Type B pancreatic cell (in vitro differentiated cells): ENCODE data around the gene HMCN1. TPM values are rescaled to one million over a fixed set of nuclear protein-coding genes. Genes with fewer than 3 reads are reported as not detected.

Source experiments
- DNase-seq: peaks from one replicate; pipeline ENCODE4 v3.0.0; 2021; ENCODE audit warnings: mixed read lengths; ENCODE audit not compliant: unreplicated experiment; ENCODE audit errors: extremely low spot score
- H3K27ac Mint-ChIP-seq: 2 replicates; pipeline ENCODE4 v1.8.0; 2021; ENCODE audit warnings: mild to moderate bottlenecking, mixed read lengths
- H3K27me3 Mint-ChIP-seq: 2 replicates; pipeline ENCODE4 v1.8.0; 2021; ENCODE audit warnings: mixed read lengths
- H3K36me3 Mint-ChIP-seq: 2 replicates; pipeline ENCODE4 v1.8.0; 2021; ENCODE audit warnings: mixed read lengths
- H3K4me1 Mint-ChIP-seq: one replicate; pipeline ENCODE4 v1.8.0; 2021; ENCODE audit warnings: mixed read lengths; ENCODE audit not compliant: unreplicated experiment
- H3K4me3 Mint-ChIP-seq: 2 replicates; pipeline ENCODE4 v1.8.0; 2021; ENCODE audit warnings: mild to moderate bottlenecking, mixed read lengths
- H3K9me3 Mint-ChIP-seq: 2 replicates; pipeline ENCODE4 v1.8.0; 2021; ENCODE audit warnings: mixed read lengths
- total RNA-seq: library from RNA; stranded (reverse); gene quantifications from 2 replicates; pipeline ENCODE4 v1.2.1, GENCODE V29; 2021; ENCODE audit warnings: low replicate concordance
- TF ChIP-seq, protein P1 (sequence below): fragments of 200-600 bp; sonication (generic); conservative IDR thresholded peaks from 2 replicates; pipeline ENCODE4 v1.5.0; 2021; ENCODE audit warnings: antibody characterized with exemption, mild to moderate bottlenecking

The HMCN1 gene
- total RNA-seq, 1 donor from 2014 or later: 13.2 TPM

DNA sequence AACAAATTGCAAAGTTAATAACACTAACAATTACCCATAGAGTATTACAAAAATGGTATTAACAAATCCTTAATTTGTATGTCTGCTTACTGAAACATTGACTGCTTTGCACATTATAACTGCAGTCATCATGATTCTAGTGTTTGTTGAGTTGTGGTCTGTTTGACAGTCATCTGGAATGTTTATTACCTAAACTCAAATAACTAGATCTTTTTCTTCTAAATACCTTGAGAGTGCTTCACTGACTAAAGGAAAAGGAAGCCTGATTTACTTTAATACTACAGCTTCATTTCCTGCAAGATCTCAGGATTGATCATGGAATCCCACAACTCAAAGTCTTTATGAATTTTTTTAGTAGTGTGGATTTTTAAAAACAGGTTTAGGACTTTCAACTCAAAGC lies 70.0 kb downstream of the HMCN1 start:
- Mint-ChIP-seq H3K4me3 (no peak overlapping the region), H3K27ac (no peak overlapping the region), H3K36me3 (peaks cover 4% of the 10 kb centered on the region), H3K27me3 (no peaks in the 10 kb centered on the region), H3K9me3 (no peaks in the 10 kb centered on the region), H3K4me1 (peaks cover 10% of the 10 kb centered on the region)
- DNase-seq: no peak
- TF ChIP-seq, protein P1, sequence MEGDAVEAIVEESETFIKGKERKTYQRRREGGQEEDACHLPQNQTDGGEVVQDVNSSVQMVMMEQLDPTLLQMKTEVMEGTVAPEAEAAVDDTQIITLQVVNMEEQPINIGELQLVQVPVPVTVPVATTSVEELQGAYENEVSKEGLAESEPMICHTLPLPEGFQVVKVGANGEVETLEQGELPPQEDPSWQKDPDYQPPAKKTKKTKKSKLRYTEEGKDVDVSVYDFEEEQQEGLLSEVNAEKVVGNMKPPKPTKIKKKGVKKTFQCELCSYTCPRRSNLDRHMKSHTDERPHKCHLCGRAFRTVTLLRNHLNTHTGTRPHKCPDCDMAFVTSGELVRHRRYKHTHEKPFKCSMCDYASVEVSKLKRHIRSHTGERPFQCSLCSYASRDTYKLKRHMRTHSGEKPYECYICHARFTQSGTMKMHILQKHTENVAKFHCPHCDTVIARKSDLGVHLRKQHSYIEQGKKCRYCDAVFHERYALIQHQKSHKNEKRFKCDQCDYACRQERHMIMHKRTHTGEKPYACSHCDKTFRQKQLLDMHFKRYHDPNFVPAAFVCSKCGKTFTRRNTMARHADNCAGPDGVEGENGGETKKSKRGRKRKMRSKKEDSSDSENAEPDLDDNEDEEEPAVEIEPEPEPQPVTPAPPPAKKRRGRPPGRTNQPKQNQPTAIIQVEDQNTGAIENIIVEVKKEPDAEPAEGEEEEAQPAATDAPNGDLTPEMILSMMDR: no peak

DNA sequence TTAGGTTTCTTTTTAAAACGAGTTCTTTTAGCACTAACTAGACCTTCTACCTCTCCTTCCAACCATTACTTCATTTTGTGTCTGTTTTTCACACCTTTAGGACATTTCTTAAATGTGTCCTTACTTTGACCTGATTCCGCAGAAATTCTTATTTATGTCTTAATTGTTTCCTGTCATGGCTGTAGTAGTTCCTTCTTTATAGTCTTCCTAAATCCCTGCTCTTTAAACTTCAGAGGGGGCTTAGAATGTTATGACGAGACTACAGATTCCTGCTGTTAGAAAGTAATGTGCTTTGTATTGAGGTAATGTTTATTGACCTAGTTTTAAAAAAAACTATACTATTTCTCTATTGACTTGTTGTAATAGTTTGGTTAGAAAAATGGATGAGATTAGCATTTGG lies 70.4 kb downstream of the HMCN1 start:
- TF ChIP-seq, protein P1: no peak
- Mint-ChIP-seq H3K9me3 (no peaks in the 10 kb centered on the region), H3K27ac (no peak overlapping the region), H3K27me3 (no peaks in the 10 kb centered on the region), H3K4me3 (no peak overlapping the region), H3K4me1 (peaks cover 10% of the 10 kb centered on the region), H3K36me3 (peaks cover 4% of the 10 kb centered on the region)
- no peak for DNase-seq

DNA sequence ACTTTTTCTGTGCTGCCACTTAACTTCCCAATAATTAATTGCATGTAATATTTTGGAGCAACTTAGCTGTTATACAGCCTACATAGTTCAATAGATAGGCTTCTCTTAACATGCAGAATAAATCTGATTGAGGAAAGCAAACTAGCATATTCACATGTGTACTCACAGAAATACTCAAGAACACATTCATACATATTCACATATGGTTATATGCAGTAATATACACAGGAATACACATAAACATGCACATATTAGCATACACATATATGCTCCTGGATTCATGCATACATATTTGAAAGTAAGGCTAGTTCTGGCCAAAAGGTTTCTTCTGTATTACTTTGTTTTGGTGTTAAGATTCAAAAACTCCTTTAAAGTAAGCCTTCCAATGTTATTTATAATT lies 73.1 kb downstream of the HMCN1 start:
- Mint-ChIP-seq H3K4me1 (peaks cover 18% of the 10 kb centered on the region), H3K36me3 (peaks cover 4% of the 10 kb centered on the region), H3K27ac (no peak overlapping the region), H3K4me3 (no peak overlapping the region), H3K27me3 (no peaks in the 10 kb centered on the region), H3K9me3 (no peaks in the 10 kb centered on the region)
- no peak for DNase-seq
- TF ChIP-seq, protein P1: no peak

DNA sequence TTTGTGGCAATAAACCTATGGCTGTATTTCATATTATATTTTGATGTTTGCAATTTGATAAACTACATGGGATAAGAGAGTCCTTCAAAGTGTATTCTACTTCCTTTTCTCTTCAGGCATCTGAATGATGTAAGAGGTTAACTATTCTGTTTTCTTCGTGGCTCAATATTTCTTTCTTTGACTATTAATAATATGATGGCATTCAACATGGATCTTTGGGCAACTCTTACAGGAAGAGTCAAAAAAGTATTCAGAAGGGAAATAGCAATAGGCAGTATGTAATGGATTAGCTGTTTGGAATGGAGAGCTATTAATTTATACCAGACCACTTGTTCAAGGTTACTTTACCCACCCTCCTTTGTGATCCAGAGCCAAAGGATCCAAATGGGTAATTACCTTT lies 74.4 kb downstream of the HMCN1 start:
- H3K36me3 Mint-ChIP-seq: peaks cover 4% of the 10 kb centered on the region
- no peak overlapping the region for H3K4me3 Mint-ChIP-seq
- no peaks in the 10 kb centered on the region for H3K27me3 Mint-ChIP-seq
- H3K9me3 Mint-ChIP-seq: no peaks in the 10 kb centered on the region
- H3K27ac Mint-ChIP-seq: no peak overlapping the region
- peaks cover 18% of the 10 kb centered on the region for H3K4me1 Mint-ChIP-seq
- DNase-seq: no peak
- TF ChIP-seq, protein P1: no peak

DNA sequence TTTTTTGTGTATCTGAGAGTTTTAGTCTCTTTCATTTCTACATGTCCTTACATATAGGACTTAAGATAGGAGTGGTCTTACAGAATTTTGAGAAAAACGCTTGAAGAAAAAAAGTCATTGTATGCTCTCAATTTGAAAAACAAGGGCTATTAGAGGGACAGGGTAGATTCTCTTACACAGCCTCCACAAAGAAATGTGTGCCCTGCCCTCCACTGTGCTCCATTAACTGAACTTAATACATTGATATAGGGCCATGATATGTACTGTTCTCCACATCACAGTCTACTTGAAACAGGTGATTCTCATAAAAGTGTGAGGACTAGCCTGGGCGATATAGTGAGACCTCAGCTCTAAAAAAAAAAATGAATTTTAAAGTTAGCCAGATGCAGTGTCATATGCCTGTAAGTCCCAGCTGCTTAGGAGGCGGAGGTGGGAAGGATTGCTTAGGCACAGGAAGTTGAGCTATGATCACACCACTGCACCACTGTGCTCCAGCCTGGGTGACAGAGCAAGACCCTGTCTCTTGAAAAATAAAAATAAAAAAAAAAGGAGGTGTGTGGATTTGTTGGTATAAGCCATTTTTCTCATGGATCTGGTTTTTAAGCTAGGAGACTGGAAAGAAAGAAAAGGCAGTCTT lies 77.0 kb downstream of the HMCN1 start:
- no peak for DNase-seq
- Mint-ChIP-seq H3K4me1 (peaks cover 12% of the 10 kb centered on the region), H3K9me3 (no peaks in the 10 kb centered on the region), H3K27me3 (no peaks in the 10 kb centered on the region), H3K27ac (no peak overlapping the region), H3K36me3 (peaks cover 4% of the 10 kb centered on the region), H3K4me3 (no peak overlapping the region)
- TF ChIP-seq, protein P1: no peak

DNA sequence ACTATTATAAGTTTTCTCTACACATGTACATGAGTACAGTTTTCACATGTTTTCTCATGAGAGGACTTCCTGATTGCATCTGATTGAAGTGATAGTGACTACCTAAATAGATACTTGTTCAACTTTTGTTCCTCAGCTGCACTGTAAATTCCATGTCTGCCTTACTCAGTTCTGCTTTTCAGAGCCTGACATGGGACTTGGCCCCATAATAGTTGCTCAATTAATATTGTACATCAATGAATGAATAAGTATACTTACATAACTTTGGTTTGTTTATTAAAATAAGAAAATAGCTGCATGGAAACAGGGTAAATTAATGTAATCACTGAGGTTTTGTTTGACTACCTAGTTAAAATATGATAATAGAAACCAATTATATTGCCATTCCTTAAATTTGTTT lies 78.7 kb downstream of the HMCN1 start:
- DNase-seq: no peak
- Mint-ChIP-seq H3K36me3 (peaks cover 4% of the 10 kb centered on the region), H3K4me3 (no peak overlapping the region), H3K27me3 (no peaks in the 10 kb centered on the region), H3K9me3 (no peaks in the 10 kb centered on the region), H3K4me1 (peaks cover 12% of the 10 kb centered on the region), H3K27ac (no peak overlapping the region)
- TF ChIP-seq, protein P1: no peak
